Activated T-cell treated with anti-CD3 and anti-CD28 coated beads, Interleukin-2, amount 50 U/mL, for 72 hours (primary cell): ENCODE results near the gene BCAP29. TPM values are rescaled to one million over a fixed set of nuclear protein-coding genes. Genes with fewer than 3 reads are reported as not detected.

Source experiments
- ATAC-seq, 2 donors: fragments of 150-1000 bp; cut with Tn5 transposase; replicated peaks in 1 of 2; 2 replicates each; pipeline ENCODE4 v1.10.0; 2021; ENCODE audit warnings: moderate library complexity in 2 of 2, mild to moderate bottlenecking in 1 of 2
- DNase-seq, 2 donors: peaks; one replicate each; pipeline ENCODE4 v3.0.0; 2021 to 2022; ENCODE audit warnings: mixed read lengths in 1 of 2
- H3K27ac Mint-ChIP-seq: one replicate; pipeline ENCODE4 v1.8.0; 2022; ENCODE audit warnings: mild to moderate bottlenecking, moderate library complexity, mixed read lengths
- H3K27me3 Mint-ChIP-seq: one replicate; pipeline ENCODE4 v1.8.0; 2022; ENCODE audit warnings: low read depth, mixed read lengths
- H3K36me3 Mint-ChIP-seq, 2 donors: one replicate each; pipeline ENCODE4 v1.8.0; 2022; ENCODE audit warnings: mixed read lengths in 2 of 2, mild to moderate bottlenecking in 1 of 2; ENCODE audit not compliant: insufficient read depth in 2 of 2
- H3K4me1 Mint-ChIP-seq: one replicate; pipeline ENCODE4 v1.8.0; 2022; ENCODE audit warnings: low read depth, mixed read lengths
- H3K4me3 Mint-ChIP-seq, 2 donors: one replicate each; pipeline ENCODE4 v1.8.0; 2022; ENCODE audit warnings: mild to moderate bottlenecking in 2 of 2, mixed read lengths in 2 of 2, moderate library complexity in 2 of 2
- H3K9me3 Mint-ChIP-seq, 2 donors: one replicate each; pipeline ENCODE4 v1.8.0; 2022; ENCODE audit warnings: mixed read lengths in 2 of 2
- total RNA-seq, 2 donors: library from RNA; stranded (reverse); gene quantifications; one replicate each; pipeline ENCODE4 v1.2.3, GENCODE V29; 2022

Gene BCAP29
- total RNA-seq, 2 donors from 2014 or later = 37.8 to 44.3 TPM

DNA sequence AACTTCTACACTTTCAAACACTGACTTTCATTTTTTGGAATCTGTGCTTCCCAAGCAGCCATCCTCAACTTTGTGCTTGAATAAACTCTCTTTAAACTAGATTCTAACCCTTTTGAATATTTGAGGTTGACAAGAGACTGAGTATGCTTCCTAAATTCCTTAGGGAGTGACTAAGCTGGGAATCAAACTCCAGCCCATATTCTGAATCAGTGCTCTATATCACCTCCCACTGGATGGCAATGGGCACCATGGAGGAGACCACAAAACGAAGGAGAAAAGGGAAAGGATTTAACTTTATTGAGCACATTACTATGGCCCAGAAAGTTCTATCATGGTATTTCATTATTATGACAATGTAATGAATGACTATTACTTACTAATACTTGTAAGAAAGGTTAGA, 63.4 kb downstream of the BCAP29 start:
- H3K4me1 Mint-ChIP-seq = peaks cover 14% of the 10 kb centered on the region
- peaks cover 4 to 6% of the 10 kb centered on the region in 2 donors for H3K36me3 Mint-ChIP-seq
- no peak overlapping the region for H3K4me3 Mint-ChIP-seq
- no peak overlapping the region for H3K27ac Mint-ChIP-seq
- ATAC-seq = no peak
- peaks cover 3 to 6% of the 10 kb centered on the region in 2 donors for H3K9me3 Mint-ChIP-seq
- DNase-seq = no peak
- H3K27me3 Mint-ChIP-seq = peaks cover 70% of the 10 kb centered on the region

GRCh38 chr7:107643938-107644308, 63.9 kb downstream of the BCAP29 start:
- peak overlapping the region in 1 of 2 donors; percentile 43 for H3K4me3 Mint-ChIP-seq
- peak overlapping the region; percentile 41 for H3K27ac Mint-ChIP-seq
- peaks cover 4 to 6% of the 10 kb centered on the region in 2 donors for H3K36me3 Mint-ChIP-seq
- H3K9me3 Mint-ChIP-seq = peaks cover 3 to 6% of the 10 kb centered on the region in 2 donors
- DNase-seq = no peak
- ATAC-seq = no peak
- peaks cover 66% of the 10 kb centered on the region for H3K27me3 Mint-ChIP-seq
- peaks cover 9% of the 10 kb centered on the region for H3K4me1 Mint-ChIP-seq

- Mint-ChIP-seq H3K27ac (peak overlapping the region; percentile 41), H3K4me1 (peaks cover 9% of the 10 kb centered on the region), H3K9me3 (peaks cover 3 to 6% of the 10 kb centered on the region in 2 donors), H3K4me3 (peak overlapping the region in 1 of 2 donors; percentile 43), H3K36me3 (peaks cover 5 to 8% of the 10 kb centered on the region in 2 donors), H3K27me3 (peaks cover 66% of the 10 kb centered on the region)
- DNase-seq (no peak), ATAC-seq (no peak)
Measured at GRCh38 chr7:107644309-107644974, 64.4 kb downstream of the BCAP29 start.

GRCh38 chr7:107652642-107653041, 72.6 kb downstream of the BCAP29 start:
- H3K9me3 Mint-ChIP-seq = peaks cover 0 to 2% of the 10 kb centered on the region in 2 donors
- no peak for ATAC-seq
- no peak overlapping the region for H3K4me3 Mint-ChIP-seq
- H3K4me1 Mint-ChIP-seq = peaks cover 12% of the 10 kb centered on the region
- H3K27ac Mint-ChIP-seq = no peak overlapping the region
- H3K27me3 Mint-ChIP-seq = peaks cover 33% of the 10 kb centered on the region
- H3K36me3 Mint-ChIP-seq = peaks cover 8 to 10% of the 10 kb centered on the region in 2 donors
- no peak for DNase-seq

DNA sequence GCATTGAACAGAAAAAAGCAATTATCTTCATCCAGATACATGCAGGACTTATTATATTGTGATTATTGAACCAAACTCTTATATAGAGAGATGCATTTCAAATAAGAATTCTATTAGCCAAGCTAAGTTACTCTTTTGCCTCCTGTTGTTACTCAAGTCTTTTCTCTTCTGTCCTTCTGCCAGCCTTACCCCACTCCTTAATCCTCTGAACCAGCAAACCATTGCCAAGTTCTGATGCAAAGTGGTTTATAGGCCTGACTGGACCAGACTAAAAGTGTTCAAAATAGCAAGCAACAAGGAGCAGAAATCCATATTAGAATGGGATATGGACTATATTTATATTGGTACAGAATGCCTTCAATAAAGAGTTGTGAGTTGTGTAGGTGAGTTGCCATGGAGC, 78.4 kb downstream of the BCAP29 start:
- peaks cover 38% of the 10 kb centered on the region for H3K4me1 Mint-ChIP-seq
- no peak for ATAC-seq
- no peaks in the 10 kb centered on the region for H3K9me3 Mint-ChIP-seq
- H3K27ac Mint-ChIP-seq = peak overlapping the region; percentile 97
- H3K27me3 Mint-ChIP-seq = peaks cover 21% of the 10 kb centered on the region
- H3K4me3 Mint-ChIP-seq = peak overlapping the region in 1 of 2 donors; percentile 86
- no peak for DNase-seq
- H3K36me3 Mint-ChIP-seq = peaks cover 2 to 4% of the 10 kb centered on the region in 2 donors

- peak overlapping the region; percentile 86 to 94 for H3K4me3 Mint-ChIP-seq
- H3K36me3 Mint-ChIP-seq = peaks cover 2 to 4% of the 10 kb centered on the region in 2 donors
- peak overlapping the region; percentile 97 for H3K27ac Mint-ChIP-seq
- peak; percentile 81 to 83 for ATAC-seq
- H3K9me3 Mint-ChIP-seq = no peaks in the 10 kb centered on the region
- peaks cover 38% of the 10 kb centered on the region for H3K4me1 Mint-ChIP-seq
- H3K27me3 Mint-ChIP-seq = peaks cover 21% of the 10 kb centered on the region
- peak; percentile 67 to 69 for DNase-seq
Measured at GRCh38 chr7:107659666-107660065, 79.6 kb downstream of the BCAP29 start.

DNA sequence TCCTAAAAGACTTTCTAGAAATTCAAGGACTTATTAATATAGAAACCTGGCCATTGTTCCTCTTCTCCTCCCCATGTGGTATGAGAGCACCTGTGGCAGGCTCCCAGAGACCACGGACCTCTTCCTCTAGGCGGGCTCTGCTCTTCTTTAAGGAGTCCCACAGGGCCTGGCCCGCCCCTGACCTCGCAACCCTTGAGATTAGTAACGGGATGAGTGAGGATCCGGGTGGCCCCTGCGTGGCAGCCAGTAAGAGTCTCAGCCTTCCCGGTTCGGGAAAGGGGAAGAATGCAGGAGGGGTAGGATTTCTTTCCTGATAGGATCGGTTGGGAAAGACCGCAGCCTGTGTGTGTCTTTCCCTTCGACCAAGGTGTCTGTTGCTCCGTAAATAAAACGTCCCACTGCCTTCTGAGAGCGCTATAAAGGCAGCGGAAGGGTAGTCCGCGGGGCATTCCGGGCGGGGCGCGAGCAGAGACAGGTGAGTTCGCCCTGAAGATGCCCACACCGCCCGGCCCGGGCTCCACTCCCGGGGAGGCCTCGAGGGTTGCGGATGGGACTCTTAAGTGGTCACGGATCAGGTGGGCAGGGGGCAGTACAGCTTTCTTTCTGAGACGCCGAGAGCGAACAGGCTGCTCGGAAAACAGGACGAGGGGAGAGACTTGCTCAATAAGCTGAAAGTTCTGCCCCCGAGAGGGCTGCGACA, 80.5 kb downstream of the BCAP29 start, which contains the start of gene SLC26A4:
SLC26A4 (plus strand) TSS at position 448 of the 700 bp plus-strand sequence. CDS start 814 bp downstream, outside the sequence.
- ATAC-seq = peak; percentile 68 to 70
- no peaks in the 10 kb centered on the region for H3K9me3 Mint-ChIP-seq
- peak; percentile 69 to 73 for DNase-seq
- peak within 1 kb of the TSS; percentile 86 to 94 for H3K4me3 Mint-ChIP-seq
- H3K4me1 Mint-ChIP-seq = peaks cover 29% of the 10 kb centered on the region
- peaks cover 2 to 3% of the 10 kb centered on the region in 2 donors for H3K36me3 Mint-ChIP-seq
- H3K27ac Mint-ChIP-seq = peak within 1 kb of the TSS; percentile 97
- H3K27me3 Mint-ChIP-seq = peaks cover 20% of the 10 kb centered on the region

- Mint-ChIP-seq H3K27ac (no peak overlapping the region), H3K36me3 (peaks cover 2 to 3% of the 10 kb centered on the region in 2 donors), H3K9me3 (no peaks in the 10 kb centered on the region), H3K4me1 (peaks cover 26% of the 10 kb centered on the region), H3K4me3 (peak overlapping the region; percentile 86 to 94), H3K27me3 (peaks cover 17% of the 10 kb centered on the region)
- peak; percentile 74 to 76 for DNase-seq
- ATAC-seq = peak; percentile 52 to 58
Measured at GRCh38 chr7:107661081-107661864, 81.2 kb downstream of the BCAP29 start.

GRCh38 chr7:107661865-107662379, 81.9 kb downstream of the BCAP29 start:
- ATAC-seq (no peak), DNase-seq (no peak)
- peaks cover 17% of the 10 kb centered on the region for H3K27me3 Mint-ChIP-seq
- H3K27ac Mint-ChIP-seq = no peak overlapping the region
- no peaks in the 10 kb centered on the region for H3K9me3 Mint-ChIP-seq
- H3K36me3 Mint-ChIP-seq = peaks cover 2 to 3% of the 10 kb centered on the region in 2 donors
- H3K4me1 Mint-ChIP-seq = peaks cover 26% of the 10 kb centered on the region
- peak overlapping the region; percentile 86 to 94 for H3K4me3 Mint-ChIP-seq

DNA sequence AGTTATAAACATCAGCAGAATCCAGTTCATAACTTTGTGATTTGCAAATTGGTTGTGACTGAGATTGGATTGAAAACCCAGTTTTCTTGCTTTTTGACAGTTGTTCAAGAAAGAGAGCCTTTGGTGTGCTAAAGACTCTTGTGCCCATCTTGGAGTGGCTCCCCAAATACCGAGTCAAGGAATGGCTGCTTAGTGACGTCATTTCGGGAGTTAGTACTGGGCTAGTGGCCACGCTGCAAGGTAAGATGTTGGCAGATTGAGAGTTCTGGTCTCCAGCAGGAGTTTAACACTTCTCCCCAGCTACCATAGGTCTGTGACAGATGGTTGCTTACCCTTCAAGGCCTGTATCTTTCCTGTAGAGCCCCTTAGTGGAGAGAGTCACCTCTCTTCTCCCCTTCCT, 83.2 kb downstream of the BCAP29 start:
- DNase-seq = no peak
- Mint-ChIP-seq H3K4me3 (no peak overlapping the region), H3K27me3 (peaks cover 17% of the 10 kb centered on the region), H3K27ac (no peak overlapping the region), H3K4me1 (peaks cover 26% of the 10 kb centered on the region), H3K9me3 (no peaks in the 10 kb centered on the region), H3K36me3 (peaks cover 2 to 3% of the 10 kb centered on the region in 2 donors)
- no peak for ATAC-seq

DNA sequence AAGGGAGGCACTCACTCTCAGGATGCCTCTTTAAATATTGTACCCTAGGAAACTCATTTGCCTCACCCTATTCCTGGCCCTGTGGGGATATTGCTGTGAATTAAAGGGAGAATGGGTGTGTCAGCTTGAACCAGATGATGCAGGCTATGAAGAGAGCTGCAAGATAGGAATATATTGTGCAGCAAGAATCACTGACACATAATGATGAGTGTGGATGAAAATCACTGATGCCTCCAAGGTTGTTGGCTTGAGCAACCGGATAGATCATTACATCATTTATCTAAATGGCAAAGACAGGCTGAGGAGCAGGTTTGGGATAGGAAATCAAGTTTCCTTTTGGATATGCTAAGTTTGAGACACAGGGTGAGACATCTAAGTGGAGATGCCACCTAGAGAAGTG, 86.7 kb downstream of the BCAP29 start:
- Mint-ChIP-seq H3K27ac (no peak overlapping the region), H3K4me3 (no peak overlapping the region), H3K27me3 (peaks cover 23% of the 10 kb centered on the region), H3K4me1 (peaks cover 10% of the 10 kb centered on the region), H3K9me3 (no peaks in the 10 kb centered on the region), H3K36me3 (no peaks in the 10 kb centered on the region)
- no peak for ATAC-seq
- no peak for DNase-seq

DNA sequence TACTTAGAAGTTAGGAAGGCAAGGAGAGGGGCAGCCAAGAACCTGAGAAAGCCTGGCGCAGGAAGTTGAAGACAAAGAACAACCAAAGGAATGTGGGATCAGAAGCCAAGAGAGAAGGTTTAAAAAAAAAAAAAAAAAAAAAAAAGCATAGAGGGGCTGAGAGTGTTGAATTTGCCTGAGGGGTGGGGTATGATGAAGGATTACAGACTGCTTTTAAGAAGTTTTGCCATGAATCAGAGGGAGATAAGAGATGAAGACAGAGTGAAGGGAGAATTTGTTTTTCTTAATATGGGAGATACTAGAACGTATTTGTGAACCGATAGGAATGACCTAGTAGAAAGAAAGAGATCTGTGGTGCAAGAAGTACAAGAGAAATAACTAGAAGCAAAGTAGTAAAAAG, 87.3 kb downstream of the BCAP29 start:
- Mint-ChIP-seq H3K4me3 (no peak overlapping the region), H3K36me3 (no peaks in the 10 kb centered on the region), H3K27ac (no peak overlapping the region), H3K4me1 (peaks cover 10% of the 10 kb centered on the region), H3K27me3 (peaks cover 18% of the 10 kb centered on the region), H3K9me3 (no peaks in the 10 kb centered on the region)
- DNase-seq = no peak
- ATAC-seq = no peak
